DND-41 (cell line): Measurements from ENCODE around the gene BBS9.

ENCODE experiments used
- CTCF ChIP-seq: IDR thresholded peaks from 2 replicates; pipeline ENCODE4 v1.5.1; 2012; ENCODE audit warnings: borderline replicate concordance, low read length, moderate library complexity, mild to moderate bottlenecking; ENCODE audit not compliant: poor library complexity, severe bottlenecking; ENCODE audit errors: extremely low read depth
- EZH2 ChIP-seq: IDR thresholded peaks from 3 replicates; pipeline ENCODE4 v1.6.1; 2012; ENCODE audit warnings: borderline replicate concordance, low read depth, mild to moderate bottlenecking, moderate library complexity, low read length, inconsistent platforms; ENCODE audit not compliant: severe bottlenecking

DNA sequence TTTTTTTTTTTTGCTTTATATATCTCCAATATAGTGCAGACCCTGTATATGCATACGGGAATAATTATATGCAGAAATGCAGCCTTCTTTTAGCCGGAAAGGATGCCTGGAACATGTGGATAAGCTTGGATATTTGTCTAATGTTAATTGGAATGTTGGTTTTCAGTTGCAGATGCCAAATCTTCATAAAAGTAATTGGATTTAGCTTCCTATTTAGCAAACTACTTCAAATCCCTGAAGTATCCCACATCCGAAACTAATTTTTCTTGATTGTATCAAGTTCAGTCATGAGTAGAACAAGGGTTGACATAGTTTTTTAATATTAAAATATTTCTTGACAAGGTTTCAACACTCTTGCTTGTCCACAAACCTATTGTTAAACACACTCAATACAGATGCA is 281.7 kb downstream of the BBS9 start:
- TF ChIP-seq CTCF (no peak), EZH2 (no peak)
